HepG2 (cell line): ENCODE data around the gene ATG2A. TPM values are rescaled to one million over a fixed set of nuclear protein-coding genes. Genes with fewer than 3 reads are reported as not detected.
A peak's percentile ranks its signal among the peaks of the same experiment; 100 is the strongest.

Experiments used
- ATAC-seq: fragments of 200-7000 bp; cut with Tn5 transposase; 3 replicates; pipeline ENCODE4 v1.9.1; 2020; ENCODE audit warnings: mild to moderate bottlenecking, moderate library complexity
- BruUV-seq: library from RNA; stranded (reverse); fragments of 400-500 nt; replicated peaks from 2 replicates; lab custom pipeline; 2021; lab: Mats Ljungman, UMichigan
- CTCF ChIA-PET: fragments of 300-600 bp; formaldehyde crosslinking; extraction: SDS; loops from one replicate; lab custom pipeline; 2021; ENCODE audit warnings: low total read pairs, inconsistent platforms, low intra/inter-chr PET ratio; lab: Yijun Ruan, JAX
- POLR2A ChIA-PET: fragments of 350-600 bp; sonication (Branson Sonifier 250); formaldehyde crosslinking; loops from one replicate; lab custom pipeline; 2020; ENCODE audit warnings: antibody characterized with exemption, inconsistent platforms; lab: Yijun Ruan, JAX
- DNase-seq: peaks from one replicate; pipeline ENCODE4 v3.0.0-alpha.2; 2015; ENCODE audit warnings: low spot score
- FAIRE-seq: peaks from 3 replicates; lab custom pipeline; 2011; peaks lifted over from hg19 to GRCh38; lab: Jason Lieb, UNC
- H2AFZ ChIP-seq: one replicate; pipeline ENCODE4 v1.6.1; 2011; ENCODE audit warnings: low read length, inconsistent platforms
- H3K27ac ChIP-seq: fragments of 300-600 bp; 3 replicates; pipeline ENCODE4 v1.8.0; 2011; ENCODE audit warnings: mixed run types, mild to moderate bottlenecking, mixed read lengths, low read length, inconsistent platforms; ENCODE audit not compliant: insufficient read depth; ENCODE audit errors: extremely low read length
- H3K27me3 ChIP-seq, 2 experiments: fragments of 200-600 bp in 1 of 2; 2 replicates in 1 of 2; 3 replicates in 1 of 2; pipeline versions ENCODE4 v1.6.0 to v1.8.0; 2011; ENCODE audit warnings: low read length in 2 of 2, mild to moderate bottlenecking in 2 of 2, moderate library complexity in 2 of 2, inconsistent platforms in 1 of 2; ENCODE audit not compliant: insufficient read depth in 2 of 2, control insufficient read depth in 1 of 2
- H3K36me3 ChIP-seq, 2 experiments: fragments of 200-600 bp in 1 of 2; replicated peaks in 1 of 2; 2 replicates in 1 of 2; 3 replicates in 1 of 2; pipeline versions ENCODE4 v1.5.1 to v1.8.0; 2011; ENCODE audit warnings: low read length in 2 of 2, inconsistent platforms in 1 of 2; ENCODE audit not compliant: insufficient read depth in 2 of 2, control insufficient read depth in 1 of 2
- H3K4me1 ChIP-seq: 2 replicates; pipeline ENCODE4 v1.5.1; 2012; ENCODE audit warnings: low read length, inconsistent platforms; ENCODE audit not compliant: insufficient read depth
- H3K4me2 ChIP-seq: 2 replicates; pipeline ENCODE4 v1.6.0; 2011; ENCODE audit warnings: low read depth, low read length, inconsistent platforms
- H3K4me3 ChIP-seq, 3 experiments: fragments of 200-600 bp in 1 of 3; sonication (generic), shearing (Covaris generic) in 1 of 3; replicated peaks in 1 of 3; 2 replicates each; pipeline ENCODE4 v1.5.1; 2011 to 2016; ENCODE audit warnings: low read length in 3 of 3, inconsistent platforms in 2 of 3, low read depth in 2 of 3, mild to moderate bottlenecking in 2 of 3, control low read depth in 1 of 3, mixed read lengths in 1 of 3; ENCODE audit not compliant: insufficient read depth in 1 of 3
- H3K79me2 ChIP-seq: one replicate; pipeline ENCODE4 v1.6.1; 2011; ENCODE audit warnings: low read length, inconsistent platforms; ENCODE audit not compliant: insufficient read depth
- H3K9ac ChIP-seq: 2 replicates; pipeline ENCODE4 v1.6.0; 2011; ENCODE audit warnings: mild to moderate bottlenecking, low read depth, low read length, inconsistent platforms; ENCODE audit not compliant: insufficient read depth
- H3K9me3 ChIP-seq: 2 replicates; pipeline ENCODE4 v1.5.1; 2012; ENCODE audit warnings: mild to moderate bottlenecking, low read length
- H4K20me1 ChIP-seq: 2 replicates; pipeline ENCODE4 v1.6.0; 2011; ENCODE audit warnings: inconsistent platforms, mild to moderate bottlenecking, low read length, moderate library complexity; ENCODE audit not compliant: insufficient read depth
- CENPX ChIP-seq: sonication (generic); formaldehyde crosslinking; IDR thresholded peaks from 2 replicates; pipeline ENCODE4 v1.9.0; 2021; ENCODE audit warnings: mild to moderate bottlenecking, missing genetic modification reagents, moderate library complexity
- GFI1 ChIP-seq: sonication (generic); formaldehyde crosslinking; IDR thresholded peaks from 2 replicates; pipeline ENCODE4 v1.5.0; 2020; ENCODE audit warnings: missing genetic modification reagents, mild to moderate bottlenecking, borderline replicate concordance
- HIC2 ChIP-seq: sonication (generic); formaldehyde crosslinking; IDR thresholded peaks from 2 replicates; pipeline ENCODE4 v1.9.0; 2022; ENCODE audit warnings: low read depth, missing genetic modification reagents
- JUND ChIP-seq: sonication (generic); formaldehyde crosslinking; IDR thresholded peaks from 2 replicates; pipeline ENCODE4 v1.8.0; 2022; ENCODE audit warnings: mild to moderate bottlenecking, missing genetic modification reagents
- KAT7 ChIP-seq: IDR thresholded peaks from 2 replicates; pipeline ENCODE4 v1.6.1; 2018; ENCODE audit warnings: borderline replicate concordance, missing compliant biosample characterization
- MAZ ChIP-seq, 2 experiments: sonication (generic) in 1 of 2; formaldehyde crosslinking in 1 of 2; IDR thresholded peaks; 2 replicates each; pipeline versions ENCODE4 v1.5.0 to v1.6.1; 2012 to 2020; ENCODE audit warnings: low read depth in 2 of 2, mild to moderate bottlenecking in 2 of 2, borderline replicate concordance in 1 of 2, improper control_type of control experiment in 1 of 2, low read length in 1 of 2, missing genetic modification reagents in 1 of 2, moderate library complexity in 1 of 2
- MIXL1 ChIP-seq: IDR thresholded peaks from 2 replicates; pipeline ENCODE4 v1.6.1; 2016
- MTF2 ChIP-seq: sonication (generic); formaldehyde crosslinking; IDR thresholded peaks from 2 replicates; pipeline ENCODE4 v1.5.0; 2020; ENCODE audit warnings: missing genetic modification reagents, borderline replicate concordance
- NFIB ChIP-seq: sonication (generic); formaldehyde crosslinking; IDR thresholded peaks from 2 replicates; pipeline ENCODE4 v1.9.0; 2021; ENCODE audit warnings: missing genetic modification reagents, mild to moderate bottlenecking, borderline replicate concordance
- POLR2AphosphoS5 ChIP-seq: IDR thresholded peaks from 2 replicates; pipeline ENCODE4 v1.6.1; 2012; ENCODE audit warnings: low read depth, low read length
- RFXAP ChIP-seq: sonication (generic); formaldehyde crosslinking; IDR thresholded peaks from 2 replicates; pipeline ENCODE4 v1.4.0; 2020; ENCODE audit warnings: missing genetic modification reagents, borderline replicate concordance
- SOX13 ChIP-seq, 3 experiments: fragments of 450-650 bp in 1 of 3; sonication (generic) in 1 of 3; formaldehyde crosslinking in 1 of 3; IDR thresholded peaks in 2 of 3; conservative IDR thresholded peaks in 1 of 3; 2 replicates each; pipeline versions ENCODE4 v1.5.0 to v1.6.1; 2016 to 2020; ENCODE audit warnings: antibody characterized with exemption in 1 of 3, mild to moderate bottlenecking in 1 of 3, missing compliant biosample characterization in 1 of 3, missing genetic modification reagents in 1 of 3, moderate library complexity in 1 of 3
- ZMYM2 ChIP-seq: sonication (generic); formaldehyde crosslinking; IDR thresholded peaks from 2 replicates; pipeline ENCODE4 v1.8.0; 2022; ENCODE audit warnings: mild to moderate bottlenecking, missing genetic modification reagents
- ZMYM3 ChIP-seq: sonication (generic); formaldehyde crosslinking; IDR thresholded peaks from 2 replicates; pipeline ENCODE4 v1.5.1; 2020; ENCODE audit warnings: mild to moderate bottlenecking, missing genetic modification reagents
- ZNF263 ChIP-seq: sonication (generic); formaldehyde crosslinking; IDR thresholded peaks from 2 replicates; pipeline ENCODE4 v1.4.0; 2020; ENCODE audit warnings: missing genetic modification reagents
- ZNF543 ChIP-seq: sonication (generic); formaldehyde crosslinking; IDR thresholded peaks from 2 replicates; pipeline ENCODE4 v1.4.0; 2020; ENCODE audit warnings: mild to moderate bottlenecking, missing genetic modification reagents
- ZNF709 ChIP-seq: sonication (generic); formaldehyde crosslinking; IDR thresholded peaks from 2 replicates; pipeline ENCODE4 v1.5.0; 2020; ENCODE audit warnings: mild to moderate bottlenecking, missing genetic modification reagents
- ZNF782 ChIP-seq: sonication (generic); formaldehyde crosslinking; IDR thresholded peaks from 2 replicates; pipeline ENCODE4 v1.4.0; 2020; ENCODE audit warnings: missing genetic modification reagents, mild to moderate bottlenecking, borderline replicate concordance
- ZNF788 ChIP-seq: sonication (generic); formaldehyde crosslinking; IDR thresholded peaks from 2 replicates; pipeline ENCODE4 v1.5.0; 2020; ENCODE audit warnings: mild to moderate bottlenecking, missing genetic modification reagents, borderline replicate concordance
- ZNF878 ChIP-seq: sonication (generic); formaldehyde crosslinking; IDR thresholded peaks from 2 replicates; pipeline ENCODE4 v1.8.1; 2023; ENCODE audit warnings: mild to moderate bottlenecking, missing genetic modification reagents, moderate library complexity
- ZSCAN21 ChIP-seq: sonication (generic); formaldehyde crosslinking; IDR thresholded peaks from 2 replicates; pipeline ENCODE4 v1.8.0; 2022; ENCODE audit warnings: mild to moderate bottlenecking, missing genetic modification reagents, moderate library complexity, borderline replicate concordance
- WGBS: methylation state at CpG from one replicate; pipeline ENCODE4 v1.1.6; 2017; ENCODE audit warnings: low lambda C conversion rate; 5-methylcytosine and 5-hydroxymethylcytosine counted together
- in situ Hi-C: cut with HindIII; loops from 2 replicates; pipeline ENCODE4 v1.10.0; 2017; ENCODE audit warnings: low pct_unique_long_range_greater_than_20kb; ENCODE audit not compliant: extremely low pct_ligation_motif_present
- intact Hi-C: fragments of 100-400 bp; cut with micrococcal nuclease; formaldehyde crosslinking; loops from one replicate; pipeline ENCODE4 v1.10.0; 2022; ENCODE audit not compliant: unreplicated experiment
- polyA plus RNA-seq, 8 experiments: library from polyadenylated mRNA; depleted of rRNA in 3 of 8; stranded (reverse) in 7 of 8; unstranded in 1 of 8; fragments of >200 nt; fragmentation: Illumina TruSeq in 4 of 8; extraction: Trizol in 4 of 8; gene quantifications; 2 replicates each; pipeline versions ENCODE4 v1.2.1 to v1.2.3, GENCODE V29; 2011 to 2016; ENCODE audit warnings: low read depth in 4 of 8, missing spikeins in 1 of 8, mixed read lengths in 1 of 8; ENCODE audit not compliant: insufficient read depth in 1 of 8
- total RNA-seq, 5 experiments: library from RNA; depleted of rRNA; stranded (reverse); fragments of >200 nt; fragmentation: Illumina TruSeq; extraction: Trizol; gene quantifications; 2 replicates each; pipeline ENCODE4 v1.2.3, GENCODE V29; 2016; ENCODE audit warnings: low read depth in 1 of 5

The ATG2A gene
- total and polyA plus RNA-seq, 2 of the 13 experiments (the other 11 are each of a cell fraction or from before 2014, with no cell fraction given) = 6.7 to 8.0 TPM

- Histone ChIP-seq H2AFZ (no peak overlapping the region), H3K4me2 (peak overlapping the region; percentile 98), H4K20me1 (peaks cover 10% of the 10 kb centered on the region; the same call in 1 of the 2 replicates), H3K27ac (peak overlapping the region; percentile 67), H3K36me3 (no peaks in the 10 kb centered on the region), H3K27me3 (no peaks in the 10 kb centered on the region; a peak in 1 of 5 replicates), H3K79me2 (peaks cover 27% of the 10 kb centered on the region), H3K4me1 (peaks cover 87% of the 10 kb centered on the region), H3K9me3 (no peaks in the 10 kb centered on the region), H3K4me3 (peak overlapping the region; percentile 19 to 76 (median 42); a peak in 5 of 6 replicates), H3K9ac (peak overlapping the region; percentile 37)
- peak; percentile 47 for FAIRE-seq
- intact Hi-C loops (loop anchor here (2.0 kb wide), 1 partner anchor 18 kb away; no protein-coding TSS in a partner anchor), in situ Hi-C loops (no loop called here)
- 6% methylated on average over 6 of the region's 9 CpGs for WGBS
- DNase-seq = peak; percentile 41
- ChIA-PET CTCF (interaction anchor here (1.5 kb wide), 2 partner anchors 42 kb away, joined by 7 to 16 read pairs; no protein-coding TSS in a partner anchor), POLR2A (interaction anchor here (1.0 to 11.5 kb wide), 12 partner anchors 12 to 373 kb away, joined by 3 to 132 read pairs (median 8); partner anchors contain the start of genes EHD1, POLA2, PPP2R5B and SF1)
- BruUV-seq = no TSS peak
- ATAC-seq = peak; percentile 24
- no peak for TF ChIP-seq MIXL1 (CRISPR knock-in tag)
- TF ChIP-seq POLR2AphosphoS5 = peak; percentile 36
- no peak for TF ChIP-seq CENPX (CRISPR knock-in tag)
- TF ChIP-seq MAZ (IDR thresholded peaks at IDR 0.05; ENCODE audit: borderline replicate concordance, low read depth, low read length) = no peak
- peak; percentile 58; the same call in 1 of the 2 replicates for TF ChIP-seq MAZ (CRISPR knock-in tag; IDR thresholded peaks at IDR 0.05; ENCODE audit: low read depth)
- no peak for TF ChIP-seq NFIB
- TF ChIP-seq KAT7 (CRISPR knock-in tag) = no peak
- peak; percentile 2; the same call in 1 of the 2 replicates for TF ChIP-seq SOX13 (IDR thresholded peaks at IDR 0.05)
- no peak for TF ChIP-seq SOX13 (CRISPR knock-in tag; conservative IDR thresholded peaks at IDR 0.05 in 1 of 2, IDR thresholded peaks at IDR 0.05 in 1 of 2)
- peak; percentile 71 for TF ChIP-seq JUND (CRISPR knock-in tag)
- TF ChIP-seq ZNF263 = no peak
- peak; percentile 23; the same call in 1 of the 2 replicates for TF ChIP-seq ZNF878 (CRISPR knock-in tag)
- TF ChIP-seq ZNF543 (CRISPR knock-in tag) = peak; percentile 82; the same call in 1 of the 2 replicates
- TF ChIP-seq HIC2 (CRISPR knock-in tag) = 0 out of 2 replicates have a peak, but pooled peaks have one; percentile 23
- TF ChIP-seq MTF2 = no peak
- 0 out of 2 replicates have a peak, but pooled peaks have one; percentile 38 for TF ChIP-seq ZNF782 (CRISPR knock-in tag)
- TF ChIP-seq ZNF788 (CRISPR knock-in tag) = 0 out of 2 replicates have a peak, but pooled peaks have one; percentile 4
- peak; percentile 29; the same call in 1 of the 2 replicates for TF ChIP-seq ZMYM2 (CRISPR knock-in tag)
- TF ChIP-seq ZMYM3 (CRISPR knock-in tag) = 0 out of 2 replicates have a peak, but pooled peaks have one; percentile 49
- TF ChIP-seq ZNF709 = no peak
- TF ChIP-seq ZSCAN21 (CRISPR knock-in tag) = no peak
- TF ChIP-seq GFI1 (CRISPR knock-in tag) = 0 out of 2 replicates have a peak, but pooled peaks have one; percentile 9
- TF ChIP-seq RFXAP (CRISPR knock-in tag) = peak; percentile 37; the same call in 1 of the 2 replicates
Observed at GRCh38 chr11:64888729-64889511, 28.1 kb downstream of the ATG2A start.
